ENCODE data around the gene KLRK1. TPM values are rescaled to one million over a fixed set of nuclear protein-coding genes. Genes with fewer than 3 reads are reported as not detected.

The KLRK1 gene
- total RNA-seq, 2 donors from 2014 or later: 0.28 to 0.59 TPM

GRCh38 chr12:10366875-10367274 lies 23.0 kb downstream of the KLRK1 start:
- Histone ChIP-seq H3K9me3 (no peaks in the 10 kb centered on the region), H3K4me3 (no peak overlapping the region), H3K36me3 (no peaks in the 10 kb centered on the region), H3K27ac (peak overlapping the region; percentile 84 to 92), H3K4me1 (peaks cover 0 to 13% of the 10 kb centered on the region in 2 donors), H3K27me3 (no peaks in the 10 kb centered on the region)
- TF ChIP-seq CTCF (IDR thresholded peaks at IDR 0.05): peak in 1 of 2 donors; percentile 31
- DNase-seq (ENCODE audit: low spot score): no peak

DNA sequence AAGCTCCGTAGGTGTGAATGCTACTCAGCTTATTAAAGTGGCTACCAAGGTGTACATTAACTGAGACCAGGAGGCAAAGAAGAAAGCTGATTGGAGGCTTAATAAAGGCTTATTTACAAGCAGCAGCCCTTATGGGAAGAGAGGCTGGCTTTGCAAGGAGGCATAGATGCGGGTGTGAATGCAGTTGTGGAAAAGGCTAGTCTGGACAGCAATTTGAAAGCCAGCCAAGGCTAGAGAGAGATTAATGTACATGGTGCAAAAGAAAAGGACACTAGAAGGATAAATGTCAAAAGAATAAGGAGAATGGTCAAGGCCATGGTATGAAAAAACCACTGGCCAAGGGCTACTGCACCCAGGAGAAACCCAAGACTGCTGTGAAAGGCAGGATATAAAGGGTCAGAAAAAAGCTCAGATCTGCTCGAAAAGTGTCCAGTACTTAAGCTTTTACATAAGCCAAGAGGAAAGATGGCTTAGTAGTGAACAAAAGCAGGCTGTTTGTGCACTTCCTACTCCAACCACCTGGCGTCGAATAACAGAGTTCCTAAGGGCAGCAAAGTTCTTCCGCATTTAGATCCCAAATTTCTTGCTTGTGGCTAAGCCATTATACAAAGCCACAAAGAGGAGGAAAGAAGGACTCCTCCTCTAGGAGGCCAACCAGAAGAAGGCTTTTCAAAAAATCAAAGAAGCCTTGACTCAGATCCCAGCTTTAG lies 24.0 kb downstream of the KLRK1 start:
- peaks cover 0 to 20% of the 10 kb centered on the region in 2 donors for H3K4me1 ChIP-seq
- H3K36me3 ChIP-seq: no peaks in the 10 kb centered on the region
- peak overlapping the region; percentile 84 to 92 for H3K27ac ChIP-seq
- H3K4me3 ChIP-seq: peak overlapping the region; percentile 63 to 67
- no peaks in the 10 kb centered on the region for H3K9me3 ChIP-seq
- no peaks in the 10 kb centered on the region for H3K27me3 ChIP-seq
- peak in 1 of 2 donors; percentile 27 for TF ChIP-seq CTCF (IDR thresholded peaks at IDR 0.05)
- no peak for DNase-seq (ENCODE audit: low spot score)

DNA sequence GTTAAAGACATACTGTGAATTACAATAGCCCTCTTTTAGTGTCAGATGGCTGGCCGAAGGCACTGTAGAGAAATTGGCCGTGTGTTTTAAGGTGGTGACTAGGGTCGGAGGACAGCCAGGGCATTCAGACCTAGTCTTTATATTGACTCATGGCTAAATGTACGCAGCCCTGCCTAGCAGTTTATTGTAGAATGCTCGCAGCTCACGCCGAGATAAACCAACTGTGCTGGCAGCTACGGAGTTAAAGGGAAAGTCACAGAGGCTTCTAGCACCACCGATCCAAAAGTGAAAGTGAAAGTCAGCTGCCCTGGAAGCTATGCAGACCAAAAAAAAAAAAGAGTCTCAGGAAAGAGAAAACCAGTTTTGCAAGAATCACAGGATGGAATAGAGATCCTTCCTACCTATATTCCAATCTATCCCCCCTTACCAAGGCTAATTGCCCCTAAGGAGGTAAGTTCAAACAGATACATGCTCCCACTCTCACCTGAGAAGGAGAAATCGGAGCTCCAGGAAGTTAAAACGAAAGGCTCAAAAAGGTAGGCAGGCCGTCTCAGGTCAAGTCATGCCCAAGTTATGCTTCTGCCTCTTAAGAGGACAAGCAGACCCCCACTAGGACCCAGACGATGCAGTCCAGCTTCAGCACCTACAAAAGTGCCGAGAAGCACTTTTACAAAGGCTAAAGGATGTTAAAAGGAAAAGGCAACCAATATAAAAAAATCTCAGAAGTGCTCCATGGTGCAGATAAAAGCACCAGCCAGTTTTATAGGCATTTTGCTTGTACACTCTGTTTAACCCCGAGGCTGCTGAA lies 24.8 kb downstream of the KLRK1 start:
- H3K36me3 ChIP-seq: no peaks in the 10 kb centered on the region
- no peaks in the 10 kb centered on the region for H3K9me3 ChIP-seq
- peak overlapping the region; percentile 63 to 67 for H3K4me3 ChIP-seq
- TF ChIP-seq CTCF (IDR thresholded peaks at IDR 0.05): no peak
- H3K27me3 ChIP-seq: no peaks in the 10 kb centered on the region
- H3K27ac ChIP-seq: peak overlapping the region; percentile 84 to 92
- no peak for DNase-seq (ENCODE audit: low spot score)
- peaks cover 0 to 20% of the 10 kb centered on the region in 2 donors for H3K4me1 ChIP-seq

DNA sequence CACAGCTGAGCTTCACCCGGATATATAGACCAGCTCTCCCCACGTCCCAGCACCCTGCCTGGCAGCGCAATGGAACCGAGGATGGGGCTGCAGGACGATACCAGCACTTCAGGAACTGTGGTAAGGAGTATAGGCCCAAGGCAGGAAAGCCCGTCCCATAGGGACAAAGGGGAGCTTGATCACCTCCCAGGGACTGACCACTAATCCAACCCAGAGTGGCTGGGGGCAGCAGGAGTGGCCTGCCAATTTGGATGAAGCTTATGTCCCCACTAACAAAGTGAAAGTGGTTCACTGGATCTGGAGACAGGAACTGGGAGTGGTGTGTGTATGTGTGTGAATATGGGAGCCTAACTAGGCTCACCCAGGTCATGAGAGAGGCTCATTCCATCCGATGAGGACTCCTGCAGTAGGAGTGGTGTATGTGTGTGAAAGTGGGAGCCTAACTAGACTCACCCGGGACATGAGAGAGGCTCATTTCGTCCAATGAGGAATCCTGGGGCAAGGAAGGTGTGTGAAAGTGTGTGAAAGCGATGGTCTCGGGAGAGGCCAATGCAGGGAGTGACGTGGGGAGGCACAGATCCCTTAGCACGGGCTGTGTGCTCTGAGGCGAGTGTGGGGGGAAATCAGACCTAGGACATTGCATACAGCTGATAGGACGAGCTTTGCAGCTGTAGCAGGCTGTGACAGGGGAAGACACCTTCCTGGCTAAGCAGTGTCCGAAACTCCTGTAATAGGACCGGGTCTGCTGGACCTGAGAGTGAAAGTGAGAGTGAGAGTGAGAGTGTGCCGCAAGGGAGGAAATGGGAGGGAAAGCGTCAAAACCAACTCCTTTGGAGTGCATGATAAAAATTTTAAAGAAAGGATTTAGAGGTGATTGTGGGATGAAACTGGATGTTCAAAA lies 25.7 kb downstream of the KLRK1 start:
- no peak for TF ChIP-seq CTCF (IDR thresholded peaks at IDR 0.05)
- peak overlapping the region; percentile 84 to 92 for H3K27ac ChIP-seq
- no peaks in the 10 kb centered on the region for H3K9me3 ChIP-seq
- no peaks in the 10 kb centered on the region for H3K27me3 ChIP-seq
- peaks cover 0 to 20% of the 10 kb centered on the region in 2 donors for H3K4me1 ChIP-seq
- peak overlapping the region; percentile 63 to 67 for H3K4me3 ChIP-seq
- H3K36me3 ChIP-seq: no peaks in the 10 kb centered on the region
- DNase-seq (ENCODE audit: low spot score): no peak

DNA sequence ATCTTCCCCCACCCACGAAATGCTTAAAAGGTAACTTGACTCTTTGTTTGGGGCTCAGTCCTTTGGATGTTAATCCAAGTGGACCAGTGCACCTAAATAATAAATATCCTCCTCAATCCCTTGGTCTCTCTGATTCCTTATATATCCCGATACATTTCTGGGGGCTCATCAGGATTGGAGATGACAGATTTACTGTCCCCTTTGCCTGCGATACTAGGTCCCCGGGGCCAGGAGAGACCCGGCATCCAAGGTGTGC lies 26.3 kb downstream of the KLRK1 start:
- Histone ChIP-seq H3K27ac (peak overlapping the region; percentile 84 to 92), H3K27me3 (no peaks in the 10 kb centered on the region), H3K4me1 (peaks cover 0 to 20% of the 10 kb centered on the region in 2 donors), H3K4me3 (peak overlapping the region in 1 of 2 donors; percentile 67), H3K36me3 (no peaks in the 10 kb centered on the region), H3K9me3 (no peaks in the 10 kb centered on the region)
- TF ChIP-seq CTCF (IDR thresholded peaks at IDR 0.05): no peak
- DNase-seq (ENCODE audit: low spot score): no peak
